Karpas-422 (cell line): ENCODE measurements around the gene KIAA2012. TPM values are rescaled to one million over a fixed set of nuclear protein-coding genes. Genes with fewer than 3 reads are reported as not detected.

Source experiments
- DNase-seq: peaks from one replicate; pipeline ENCODE4 v3.0.0-alpha.2; 2015
- H2AFZ ChIP-seq: fragments of 200-600 bp; sonication (generic); 2 replicates; pipeline ENCODE4 v1.6.1; 2014; ENCODE audit warnings: antibody characterized with exemption, low read length, mixed read lengths
- H3K27ac ChIP-seq: fragments of 200-600 bp; sonication (generic); 2 replicates; pipeline ENCODE4 v1.5.1; 2014; ENCODE audit warnings: mild to moderate bottlenecking, low read length, moderate library complexity
- H3K27me3 ChIP-seq: fragments of 200-600 bp; sonication (generic); 2 replicates; pipeline ENCODE4 v1.6.1; 2014; ENCODE audit warnings: low read length, mixed read lengths
- H3K36me3 ChIP-seq: fragments of 200-600 bp; sonication (generic); 2 replicates; pipeline ENCODE4 v1.6.1; 2014; ENCODE audit warnings: low read length, mixed read lengths; ENCODE audit not compliant: insufficient read depth
- H3K4me1 ChIP-seq: fragments of 200-600 bp; sonication (generic); 2 replicates; pipeline ENCODE4 v1.6.1; 2014; ENCODE audit warnings: mild to moderate bottlenecking, low read length, mixed read lengths
- H3K4me2 ChIP-seq: fragments of 200-600 bp; sonication (generic); 2 replicates; pipeline ENCODE4 v1.6.1; 2014; ENCODE audit warnings: low read length, low read depth, mild to moderate bottlenecking; ENCODE audit not compliant: poor library complexity, severe bottlenecking
- H3K4me3 ChIP-seq: fragments of 200-600 bp; sonication (generic); 2 replicates; pipeline ENCODE4 v1.5.1; 2014; ENCODE audit warnings: mild to moderate bottlenecking, antibody characterized with exemption, low read length, mixed read lengths
- H3K79me2 ChIP-seq: fragments of 200-600 bp; sonication (generic); 2 replicates; pipeline ENCODE4 v1.6.1; 2014; ENCODE audit warnings: mild to moderate bottlenecking, low read length, mixed read lengths
- H3K9ac ChIP-seq: fragments of 200-600 bp; sonication (generic); 2 replicates; pipeline ENCODE4 v1.6.0; 2014; ENCODE audit warnings: low read length
- H3K9me2 ChIP-seq: fragments of 200-600 bp; sonication (generic), shearing (Covaris generic); replicated peaks from 2 replicates; pipeline ENCODE4 v1.6.0; 2014; ENCODE audit warnings: mild to moderate bottlenecking, low read length, moderate library complexity; ENCODE audit not compliant: insufficient read depth
- H3K9me3 ChIP-seq: fragments of 300-700, 200-600 bp; sonication (generic); 2 replicates; pipeline ENCODE4 v1.6.1; 2014; ENCODE audit warnings: low read length, mixed read lengths
- H4K20me1 ChIP-seq: fragments of 200-600 bp; sonication (generic); 2 replicates; pipeline ENCODE4 v1.6.1; 2014; ENCODE audit warnings: mild to moderate bottlenecking, antibody characterized with exemption, low read length, low read depth; ENCODE audit not compliant: insufficient read depth
- total RNA-seq: library from RNA; depleted of rRNA; stranded (reverse); fragments of >200 nt; shearing (Covaris generic); gene quantifications from 2 replicates; pipeline ENCODE4 v1.2.3, GENCODE V29; 2014; ENCODE audit warnings: low replicate concordance

The KIAA2012 gene
- total RNA-seq, 1 experiment from 2014 or later = 0.89 TPM

DNA sequence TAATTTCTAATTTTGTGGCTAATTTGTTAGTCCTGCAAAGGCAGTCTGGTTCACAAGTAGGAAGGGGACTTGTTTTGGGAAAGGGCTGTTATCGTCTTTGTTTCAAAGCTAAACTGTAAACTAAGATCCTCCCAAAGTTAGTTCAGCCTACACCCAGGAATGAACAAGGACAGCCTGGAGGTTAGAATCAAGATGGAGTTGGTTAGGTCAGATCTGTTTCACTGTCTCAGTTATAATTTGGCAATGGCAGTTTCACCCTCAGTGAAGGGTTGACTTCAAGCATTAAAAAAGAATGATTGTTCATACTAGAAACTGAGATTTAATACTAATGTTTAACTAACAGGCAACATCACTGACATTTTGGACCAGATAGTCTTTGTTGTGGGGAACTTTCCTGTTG is 69.5 kb downstream of the KIAA2012 start:
- Histone ChIP-seq H2AFZ (no peak overlapping the region), H3K4me1 (peaks cover 62% of the 10 kb centered on the region), H3K9me3 (no peaks in the 10 kb centered on the region), H3K36me3 (no peaks in the 10 kb centered on the region), H3K79me2 (no peaks in the 10 kb centered on the region), H4K20me1 (no peaks in the 10 kb centered on the region), H3K9me2 (no peaks in the 10 kb centered on the region), H3K4me3 (no peak overlapping the region), H3K9ac (no peak overlapping the region), H3K27me3 (no peaks in the 10 kb centered on the region), H3K27ac (peak overlapping the region; percentile 90; the same call in 1 of the 2 replicates), H3K4me2 (peak overlapping the region; percentile 63)
- no peak for DNase-seq

DNA sequence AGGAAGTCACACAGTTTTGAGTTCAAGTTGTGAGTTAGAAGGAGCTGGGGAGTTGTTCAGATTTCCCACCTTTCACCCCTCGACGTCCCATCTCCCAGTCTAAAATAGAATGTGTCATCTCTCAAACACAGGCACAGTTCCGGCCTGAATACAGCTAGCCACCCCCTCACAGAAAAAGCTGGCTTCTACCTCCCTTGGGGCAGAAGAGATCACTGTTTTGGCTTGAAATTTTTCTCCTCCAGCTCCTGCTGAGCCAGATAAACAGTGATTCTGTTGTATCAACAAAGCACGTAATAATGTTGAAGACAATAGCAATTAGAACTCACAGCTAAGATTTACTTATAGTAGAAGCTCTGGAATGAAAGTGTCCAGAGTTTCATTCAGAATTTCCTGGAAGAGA is 74.7 kb downstream of the KIAA2012 start:
- 0 out of 2 replicates have a peak, but pooled peaks cover 3% of the 10 kb centered on the region for H3K27me3 ChIP-seq
- H3K36me3 ChIP-seq = no peaks in the 10 kb centered on the region
- H3K9ac ChIP-seq = no peak overlapping the region
- no peak overlapping the region for H2AFZ ChIP-seq
- H3K4me3 ChIP-seq = no peak overlapping the region
- H3K9me2 ChIP-seq = no peaks in the 10 kb centered on the region
- H3K4me2 ChIP-seq = no peak overlapping the region
- no peak overlapping the region for H3K27ac ChIP-seq
- no peaks in the 10 kb centered on the region for H3K79me2 ChIP-seq
- H3K9me3 ChIP-seq = no peaks in the 10 kb centered on the region
- no peaks in the 10 kb centered on the region for H4K20me1 ChIP-seq
- no peak for DNase-seq
- peaks cover 15% of the 10 kb centered on the region for H3K4me1 ChIP-seq

DNA sequence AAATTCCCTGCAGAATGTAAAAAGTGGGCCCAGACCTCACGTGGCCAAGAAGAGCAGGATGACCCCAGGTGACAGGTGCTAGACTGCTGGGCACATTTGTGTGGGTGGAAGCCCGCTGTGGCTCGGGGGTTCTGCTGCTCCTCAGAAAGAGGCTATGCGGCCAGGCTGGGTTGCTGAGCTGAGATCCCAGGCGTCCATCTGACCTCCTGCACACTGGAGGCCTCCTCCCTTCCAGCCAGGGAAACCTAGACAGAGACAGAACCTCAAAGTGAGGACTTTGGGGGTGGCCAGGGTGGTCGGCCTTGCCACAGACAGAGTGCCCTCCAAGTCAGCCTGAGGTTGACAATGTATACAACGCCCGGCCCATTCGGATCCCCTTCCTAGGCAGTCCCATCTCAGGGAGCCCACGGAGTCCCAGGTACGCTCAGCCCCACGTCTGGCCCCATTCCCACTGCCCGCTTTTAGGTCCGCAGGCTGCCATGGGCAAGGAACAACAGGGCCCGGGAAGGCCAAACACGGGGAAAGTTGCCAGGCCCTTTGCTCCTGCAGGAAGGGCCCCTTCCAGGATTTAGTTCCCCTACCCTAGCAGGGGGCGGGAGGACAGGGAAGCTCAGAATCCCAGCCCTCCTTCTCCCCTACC is 75.6 kb downstream of the KIAA2012 start:
- no peaks in the 10 kb centered on the region for H3K9me3 ChIP-seq

DNA sequence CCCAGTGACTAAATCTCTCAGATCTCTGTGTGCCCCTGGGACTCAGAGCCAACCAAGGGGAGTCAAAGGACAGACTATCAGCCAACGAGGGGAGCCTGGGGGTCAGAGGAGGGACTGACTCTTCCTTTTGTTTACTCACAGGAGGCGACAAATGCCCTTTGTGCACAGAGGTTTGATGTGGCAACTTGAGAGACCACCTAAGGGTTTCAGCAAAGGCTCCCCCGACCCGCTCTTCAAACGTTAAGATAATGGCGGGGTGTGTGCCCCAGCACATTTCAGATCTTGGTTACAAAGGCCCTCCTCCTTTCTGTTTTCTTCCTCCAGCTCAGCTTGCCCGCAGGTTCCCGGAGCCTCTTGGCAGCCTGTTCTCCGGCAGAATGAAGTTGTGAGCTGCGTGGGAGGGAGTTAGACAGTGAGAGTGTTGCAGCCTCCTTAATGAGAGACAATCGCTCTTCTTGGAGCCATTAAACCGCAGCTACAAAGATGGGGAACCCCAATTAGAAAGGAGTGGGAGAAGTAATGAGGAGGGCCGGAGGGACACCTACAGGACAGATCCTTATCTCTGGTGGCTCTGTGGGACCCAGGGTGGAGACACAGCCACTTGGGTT is 76.2 kb downstream of the KIAA2012 start:
- H3K27ac ChIP-seq = no peak overlapping the region
- no peak overlapping the region for H2AFZ ChIP-seq
- H3K36me3 ChIP-seq = no peaks in the 10 kb centered on the region
- H3K4me1 ChIP-seq = peaks cover 7% of the 10 kb centered on the region
- no peaks in the 10 kb centered on the region for H3K9me2 ChIP-seq
- no peak overlapping the region for H3K9ac ChIP-seq
- peak; percentile 44 for DNase-seq
- no peaks in the 10 kb centered on the region for H3K9me3 ChIP-seq
- no peaks in the 10 kb centered on the region for H4K20me1 ChIP-seq
- H3K27me3 ChIP-seq = 0 out of 2 replicates have a peak, but pooled peaks cover 3% of the 10 kb centered on the region
- H3K79me2 ChIP-seq = no peaks in the 10 kb centered on the region
- no peak overlapping the region for H3K4me3 ChIP-seq
- H3K4me2 ChIP-seq = no peak overlapping the region

More for the DNA sequence above, 75.6 kb downstream of the KIAA2012 start:
- Histone ChIP-seq H3K79me2 (no peaks in the 10 kb centered on the region), H3K36me3 (no peaks in the 10 kb centered on the region), H3K4me3 (no peak overlapping the region), H3K9ac (no peak overlapping the region), H3K4me1 (peaks cover 10% of the 10 kb centered on the region), H3K9me2 (no peaks in the 10 kb centered on the region), H3K27me3 (0 out of 2 replicates have a peak, but pooled peaks cover 3% of the 10 kb centered on the region), H3K4me2 (no peak overlapping the region), H2AFZ (no peak overlapping the region), H4K20me1 (no peaks in the 10 kb centered on the region), H3K27ac (no peak overlapping the region)
- no peak for DNase-seq

DNA sequence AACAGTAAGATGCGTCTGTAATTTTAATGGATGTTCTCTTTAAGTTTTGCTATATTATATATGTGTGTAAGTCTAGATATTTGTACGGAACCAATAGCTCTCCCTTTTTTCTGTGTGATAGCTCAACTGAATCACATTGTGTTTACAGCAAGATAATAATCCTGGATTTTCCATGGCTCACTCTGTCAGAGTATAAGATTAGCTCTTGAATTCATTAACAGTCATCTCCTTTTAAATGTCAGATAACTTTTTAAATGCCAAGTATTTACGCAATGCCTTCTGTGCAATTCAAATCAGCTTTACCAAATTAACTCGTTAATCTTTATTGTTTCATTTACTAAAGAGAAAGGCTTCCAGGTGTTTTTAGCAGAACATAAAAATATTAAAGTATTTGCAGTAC is 76.9 kb downstream of the KIAA2012 start:
- H3K4me2 ChIP-seq = no peak overlapping the region
- DNase-seq = no peak

DNA sequence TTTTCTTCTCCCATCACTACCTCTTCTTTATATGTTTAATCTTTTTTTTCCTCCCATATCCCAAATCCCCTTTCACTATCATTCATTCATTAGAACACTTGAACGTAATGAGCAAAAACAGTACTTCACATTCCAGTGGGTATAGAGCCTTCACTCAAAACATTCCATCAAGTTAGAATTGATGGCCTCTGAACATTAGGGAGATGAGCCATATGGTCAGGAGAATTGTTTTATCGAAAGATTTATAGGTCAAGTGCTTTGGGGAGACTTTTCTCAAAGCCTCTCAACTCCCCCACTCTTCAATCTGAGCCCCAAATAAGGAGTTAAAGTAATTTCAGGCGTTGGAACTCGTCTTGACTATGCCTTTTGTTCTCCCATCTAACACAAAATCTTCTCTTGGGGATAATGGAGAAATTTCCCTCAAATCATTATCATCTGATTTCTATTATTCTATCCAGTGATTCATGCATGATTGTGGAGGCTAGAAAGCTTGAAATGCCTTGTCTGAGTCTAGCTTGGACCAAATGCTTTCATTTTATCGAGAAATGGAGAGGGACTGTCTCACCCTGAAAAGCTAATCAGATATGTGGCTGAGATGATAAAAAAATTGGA is 79.2 kb downstream of the KIAA2012 start:
- H4K20me1 ChIP-seq = no peaks in the 10 kb centered on the region
- no peak overlapping the region for H3K9ac ChIP-seq
- H3K27me3 ChIP-seq = 0 out of 2 replicates have a peak, but pooled peaks cover 3% of the 10 kb centered on the region
- no peaks in the 10 kb centered on the region for H3K9me3 ChIP-seq
- H3K4me1 ChIP-seq = no peaks in the 10 kb centered on the region
- no peaks in the 10 kb centered on the region for H3K36me3 ChIP-seq
- H3K4me2 ChIP-seq = no peak overlapping the region
- no peak overlapping the region for H3K4me3 ChIP-seq
- DNase-seq = no peak
- H2AFZ ChIP-seq = no peak overlapping the region
- no peak overlapping the region for H3K27ac ChIP-seq
- H3K79me2 ChIP-seq = no peaks in the 10 kb centered on the region
- no peaks in the 10 kb centered on the region for H3K9me2 ChIP-seq

More for the DNA sequence above, 76.9 kb downstream of the KIAA2012 start:
- peaks cover 2% of the 10 kb centered on the region for H3K4me1 ChIP-seq
- H3K27me3 ChIP-seq = 0 out of 2 replicates have a peak, but pooled peaks cover 3% of the 10 kb centered on the region
- H3K9me2 ChIP-seq = no peaks in the 10 kb centered on the region
- H2AFZ ChIP-seq = no peak overlapping the region
- no peaks in the 10 kb centered on the region for H3K9me3 ChIP-seq
- H4K20me1 ChIP-seq = no peaks in the 10 kb centered on the region
- no peak overlapping the region for H3K9ac ChIP-seq
- H3K4me3 ChIP-seq = no peak overlapping the region
- H3K27ac ChIP-seq = no peak overlapping the region
- H3K79me2 ChIP-seq = no peaks in the 10 kb centered on the region
- no peaks in the 10 kb centered on the region for H3K36me3 ChIP-seq

DNA sequence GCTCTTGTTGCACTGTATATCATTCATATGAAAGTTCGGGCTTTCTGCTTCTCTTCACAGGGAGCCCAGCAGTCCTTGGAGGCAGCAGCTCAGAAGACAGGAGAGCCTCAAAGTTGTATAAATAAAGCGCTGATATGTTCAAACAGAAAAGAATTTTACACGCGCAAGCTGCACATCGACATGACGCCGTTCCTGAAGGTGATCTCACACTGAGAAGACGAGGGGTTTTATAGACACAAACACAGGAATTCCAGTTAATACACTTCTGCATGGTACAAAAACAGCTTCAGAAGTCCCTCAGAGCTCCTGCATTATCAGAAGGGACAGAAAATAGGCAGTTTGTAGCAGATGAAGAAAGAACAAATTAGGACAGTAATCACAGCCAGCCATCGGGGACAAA is 81.6 kb downstream of the KIAA2012 start:
- Histone ChIP-seq H3K9ac (no peak overlapping the region), H3K9me3 (no peaks in the 10 kb centered on the region), H3K4me3 (no peak overlapping the region), H3K36me3 (no peaks in the 10 kb centered on the region), H3K79me2 (no peaks in the 10 kb centered on the region), H2AFZ (no peak overlapping the region), H3K9me2 (no peaks in the 10 kb centered on the region), H3K4me2 (no peak overlapping the region), H3K4me1 (no peaks in the 10 kb centered on the region), H3K27ac (no peak overlapping the region), H3K27me3 (0 out of 2 replicates have a peak, but pooled peaks cover 3% of the 10 kb centered on the region), H4K20me1 (no peaks in the 10 kb centered on the region)
- no peak for DNase-seq

DNA sequence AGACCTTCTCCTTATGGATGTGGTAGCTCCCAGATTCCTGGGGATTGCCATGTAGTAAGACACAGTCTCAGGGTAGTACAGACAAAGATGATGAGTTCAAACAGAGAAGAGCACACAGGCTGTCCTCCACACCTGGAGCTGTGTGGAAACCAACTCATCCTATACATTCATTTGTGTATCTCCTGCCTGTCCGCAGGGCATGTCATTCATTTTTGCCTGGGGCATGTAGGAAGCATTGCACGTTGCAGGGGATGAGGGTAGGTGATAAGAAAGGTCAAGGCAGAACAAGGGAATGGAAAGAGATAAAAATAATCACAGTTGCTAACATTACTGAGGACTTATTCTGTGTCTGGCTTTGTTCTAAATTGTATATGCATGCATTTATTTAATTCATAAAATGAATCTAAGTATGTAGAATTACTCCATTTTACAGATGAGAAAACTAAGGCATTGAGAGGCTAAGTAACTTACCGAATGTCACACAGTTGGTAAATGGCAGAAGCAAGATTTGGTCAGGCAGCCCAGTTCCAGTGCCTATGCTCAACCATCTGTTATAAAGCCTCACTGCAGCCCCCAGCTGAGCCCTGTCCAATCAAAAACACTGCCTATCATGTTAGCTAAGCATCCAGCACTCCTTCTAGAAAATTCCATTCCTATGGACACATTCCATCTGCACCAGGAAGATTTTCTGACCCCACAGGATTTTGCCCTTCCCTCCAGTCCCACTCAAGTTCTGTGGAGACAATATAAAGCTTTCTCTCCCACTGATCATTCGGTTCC is 84.3 kb downstream of the KIAA2012 start:
- no peak overlapping the region for H2AFZ ChIP-seq
- H3K4me1 ChIP-seq = peaks cover 7% of the 10 kb centered on the region
- H4K20me1 ChIP-seq = no peaks in the 10 kb centered on the region
- H3K4me2 ChIP-seq = no peak overlapping the region
- H3K9ac ChIP-seq = no peak overlapping the region
- H3K9me2 ChIP-seq = no peaks in the 10 kb centered on the region
- H3K79me2 ChIP-seq = no peaks in the 10 kb centered on the region
- H3K4me3 ChIP-seq = no peak overlapping the region
- H3K27me3 ChIP-seq = 0 out of 2 replicates have a peak, but pooled peaks cover 2% of the 10 kb centered on the region
- H3K27ac ChIP-seq = no peak overlapping the region
- no peaks in the 10 kb centered on the region for H3K36me3 ChIP-seq
- no peak for DNase-seq
- H3K9me3 ChIP-seq = no peaks in the 10 kb centered on the region
